ENCODE results near the gene CNOT11.

DNA sequence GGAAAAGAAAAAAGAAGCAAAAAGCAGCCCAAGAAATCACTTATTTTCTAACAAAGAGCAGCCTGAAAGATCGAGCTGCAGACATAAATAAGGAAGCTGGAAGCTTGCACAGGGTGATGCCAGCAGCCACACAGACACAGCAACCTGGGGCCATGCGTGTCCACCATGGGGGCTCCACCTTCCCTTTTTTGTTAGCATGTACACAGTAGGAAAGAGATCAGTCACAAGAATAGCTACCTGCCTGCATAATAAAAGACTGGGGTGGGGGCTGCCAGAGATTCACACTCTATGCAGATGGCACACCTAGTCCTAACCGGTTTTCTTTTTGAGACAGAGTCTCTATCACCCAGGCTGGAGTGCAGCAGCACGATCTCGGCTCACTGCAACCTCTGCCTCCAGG, 2.9 kb upstream of the CNOT11 start:
- TF ChIP-seq YY1 (IDR thresholded peaks at IDR 0.05; ENCODE audit: low read depth, low read length): no peak
- TF ChIP-seq, protein P1, sequence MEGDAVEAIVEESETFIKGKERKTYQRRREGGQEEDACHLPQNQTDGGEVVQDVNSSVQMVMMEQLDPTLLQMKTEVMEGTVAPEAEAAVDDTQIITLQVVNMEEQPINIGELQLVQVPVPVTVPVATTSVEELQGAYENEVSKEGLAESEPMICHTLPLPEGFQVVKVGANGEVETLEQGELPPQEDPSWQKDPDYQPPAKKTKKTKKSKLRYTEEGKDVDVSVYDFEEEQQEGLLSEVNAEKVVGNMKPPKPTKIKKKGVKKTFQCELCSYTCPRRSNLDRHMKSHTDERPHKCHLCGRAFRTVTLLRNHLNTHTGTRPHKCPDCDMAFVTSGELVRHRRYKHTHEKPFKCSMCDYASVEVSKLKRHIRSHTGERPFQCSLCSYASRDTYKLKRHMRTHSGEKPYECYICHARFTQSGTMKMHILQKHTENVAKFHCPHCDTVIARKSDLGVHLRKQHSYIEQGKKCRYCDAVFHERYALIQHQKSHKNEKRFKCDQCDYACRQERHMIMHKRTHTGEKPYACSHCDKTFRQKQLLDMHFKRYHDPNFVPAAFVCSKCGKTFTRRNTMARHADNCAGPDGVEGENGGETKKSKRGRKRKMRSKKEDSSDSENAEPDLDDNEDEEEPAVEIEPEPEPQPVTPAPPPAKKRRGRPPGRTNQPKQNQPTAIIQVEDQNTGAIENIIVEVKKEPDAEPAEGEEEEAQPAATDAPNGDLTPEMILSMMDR (IDR thresholded peaks at IDR 0.05; ENCODE audit: control extremely low read depth in 1 of 3, insufficient read depth in 1 of 3, low read depth in 1 of 3, low read length in 3 of 3): no peak
- no peak for TF ChIP-seq SP4 (IDR thresholded peaks at IDR 0.05; ENCODE audit: low read length)
- no peak for TF ChIP-seq SRF (IDR thresholded peaks at IDR 0.05; ENCODE audit: low read depth, low read length)
- no peak for TF ChIP-seq TAF1 (IDR thresholded peaks at IDR 0.05; ENCODE audit: low read depth, low read length)
- TF ChIP-seq SUZ12 (IDR thresholded peaks at IDR 0.05; ENCODE audit: low read length): no peak
- TF ChIP-seq, protein P2, sequence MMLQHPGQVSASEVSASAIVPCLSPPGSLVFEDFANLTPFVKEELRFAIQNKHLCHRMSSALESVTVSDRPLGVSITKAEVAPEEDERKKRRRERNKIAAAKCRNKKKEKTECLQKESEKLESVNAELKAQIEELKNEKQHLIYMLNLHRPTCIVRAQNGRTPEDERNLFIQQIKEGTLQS (IDR thresholded peaks at IDR 0.05; ENCODE audit: insufficient read depth, low read depth, low read length): no peak
- TF ChIP-seq CREB1 (IDR thresholded peaks at IDR 0.05): no peak
- TF ChIP-seq KDM5A (IDR thresholded peaks at IDR 0.05; ENCODE audit: low read length): no peak
- TF ChIP-seq, protein P3, sequence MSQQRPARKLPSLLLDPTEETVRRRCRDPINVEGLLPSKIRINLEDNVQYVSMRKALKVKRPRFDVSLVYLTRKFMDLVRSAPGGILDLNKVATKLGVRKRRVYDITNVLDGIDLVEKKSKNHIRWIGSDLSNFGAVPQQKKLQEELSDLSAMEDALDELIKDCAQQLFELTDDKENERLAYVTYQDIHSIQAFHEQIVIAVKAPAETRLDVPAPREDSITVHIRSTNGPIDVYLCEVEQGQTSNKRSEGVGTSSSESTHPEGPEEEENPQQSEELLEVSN (IDR thresholded peaks at IDR 0.05): no peak
- no peak for TF ChIP-seq POLR2AphosphoS5 (IDR thresholded peaks at IDR 0.05; ENCODE audit: low read depth, low read length)
- TF ChIP-seq RAD21 (IDR thresholded peaks at IDR 0.05 in 1 of 2, conservative IDR thresholded peaks at IDR 0.05 in 1 of 2; ENCODE audit: low read depth in 2 of 2, low read length in 2 of 2): no peak
- TF ChIP-seq HDAC2 (IDR thresholded peaks at IDR 0.05; ENCODE audit: borderline replicate concordance in 1 of 2, low read depth in 2 of 2, low read length in 2 of 2): no peak
- TF ChIP-seq EP300 (IDR thresholded peaks at IDR 0.05; ENCODE audit: borderline replicate concordance in 1 of 2, low read depth in 2 of 2, low read length in 2 of 2): no peak
